HG02885 (cell line): ENCODE measurements around the gene AMER3.
"Not testable (repeated sequence)": the region's sequence is repeated elsewhere in the genome, so short reads cannot be mapped to it uniquely, and the experiment has no call there.

Experiments used
- ATAC-seq: cut with Tn5 transposase; IDR thresholded peaks from one replicate; pipeline ENCODE4 v1.9.1; 2021; ENCODE audit warnings: mild to moderate bottlenecking; ENCODE audit not compliant: unreplicated experiment, poor library complexity

AMER3 gene

GRCh38 chr2:130755256-130756052 lies at the start of gene AMER3:
TSS of gene AMER3 (plus strand) at chr2:130755540. CDS start at chr2:130762073, 6,533 bp downstream.
- no peak for ATAC-seq

- not testable (repeated sequence) for ATAC-seq
Observed at GRCh38 chr2:130714795-130715194, 40.5 kb upstream of the AMER3 start.

- ATAC-seq, result no peak
Observed at GRCh38 chr2:130720036-130720435, 35.3 kb upstream of the AMER3 start.

GRCh38 chr2:130720528-130720927 lies 34.8 kb upstream of the AMER3 start:
- ATAC-seq, result no peak

- no peak for ATAC-seq
Observed at GRCh38 chr2:130724455-130724854, 30.9 kb upstream of the AMER3 start.

- no peak for ATAC-seq
Observed at GRCh38 chr2:130726614-130727180, 28.6 kb upstream of the AMER3 start.

- ATAC-seq, result peak; percentile 96
Observed at GRCh38 chr2:130727286-130727924, 27.9 kb upstream of the AMER3 start.

GRCh38 chr2:130728007-130728454 lies 27.3 kb upstream of the AMER3 start:
- ATAC-seq, result no peak

GRCh38 chr2:130728549-130729316 lies 26.6 kb upstream of the AMER3 start, which contains the start of gene GPR148:
TSS of gene GPR148 (plus strand) at chr2:130729070. CDS start at chr2:130729152, 82 bp downstream.
- no peak for ATAC-seq

GRCh38 chr2:130729322-130730299 lies 25.7 kb upstream of the AMER3 start:
- ATAC-seq, result no peak

- ATAC-seq, result not testable (repeated sequence)
Observed at GRCh38 chr2:130732257-130732656, 23.1 kb upstream of the AMER3 start.

GRCh38 chr2:130735200-130735599 lies 20.1 kb upstream of the AMER3 start:
- no peak for ATAC-seq

GRCh38 chr2:130736487-130736886 lies 18.9 kb upstream of the AMER3 start:
- ATAC-seq, result no peak

GRCh38 chr2:130737592-130737991 lies 17.7 kb upstream of the AMER3 start:
- ATAC-seq, result no peak

GRCh38 chr2:130740671-130741070 lies 14.7 kb upstream of the AMER3 start:
- no peak for ATAC-seq

GRCh38 chr2:130743278-130743677 lies 12.1 kb upstream of the AMER3 start:
- ATAC-seq, result no peak

GRCh38 chr2:130744287-130745117 lies 10.8 kb upstream of the AMER3 start:
- no peak for ATAC-seq

- ATAC-seq, result no peak
Observed at GRCh38 chr2:130749078-130749477, 6.3 kb upstream of the AMER3 start.
